Astrocyte of the cerebellum (primary cell): ENCODE results near the gene KY.

Experiments used
- DNase-seq: peaks from one replicate; pipeline ENCODE4 v3.0.0-alpha.2; 2011; ENCODE audit warnings: low read depth
- H3K4me3 ChIP-seq: 2 replicates; pipeline ENCODE4 v1.5.1; 2011; ENCODE audit warnings: mild to moderate bottlenecking, low read depth, low read length, moderate library complexity
- in situ Hi-C: cut with HindIII; loops from 2 replicates; pipeline ENCODE4 v1.10.0; 2017; ENCODE audit warnings: low sequenced_read_pairs
- TF ChIP-seq, protein P1 (sequence below): IDR thresholded peaks from 2 replicates; pipeline ENCODE4 v1.5.1; 2012; ENCODE audit warnings: low read length, low read depth, moderate library complexity, mild to moderate bottlenecking; ENCODE audit errors: missing control alignments

KY gene

DNA sequence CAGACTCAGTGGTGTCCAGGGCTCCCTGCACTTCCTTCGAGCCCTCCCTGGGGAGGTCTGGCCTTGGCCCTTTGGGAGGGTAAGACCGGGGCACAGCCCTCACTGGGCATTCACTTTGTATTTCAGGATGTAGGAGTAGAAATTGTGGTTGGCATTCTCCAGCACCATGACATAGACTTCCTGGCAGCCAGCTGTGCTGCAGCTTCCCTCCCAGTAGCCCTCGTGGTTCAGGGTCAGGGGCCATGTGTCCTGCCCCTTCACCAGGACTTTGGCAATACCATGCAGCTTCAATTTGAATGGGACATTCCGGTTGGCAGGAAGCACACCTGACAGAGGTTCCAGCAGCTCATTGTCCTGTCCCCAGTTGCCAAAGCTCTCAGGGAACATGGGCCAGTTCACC, 47.3 kb downstream of the KY start:
- in situ Hi-C loops = no loop called here
- no peak for DNase-seq
- TF ChIP-seq, protein P1, sequence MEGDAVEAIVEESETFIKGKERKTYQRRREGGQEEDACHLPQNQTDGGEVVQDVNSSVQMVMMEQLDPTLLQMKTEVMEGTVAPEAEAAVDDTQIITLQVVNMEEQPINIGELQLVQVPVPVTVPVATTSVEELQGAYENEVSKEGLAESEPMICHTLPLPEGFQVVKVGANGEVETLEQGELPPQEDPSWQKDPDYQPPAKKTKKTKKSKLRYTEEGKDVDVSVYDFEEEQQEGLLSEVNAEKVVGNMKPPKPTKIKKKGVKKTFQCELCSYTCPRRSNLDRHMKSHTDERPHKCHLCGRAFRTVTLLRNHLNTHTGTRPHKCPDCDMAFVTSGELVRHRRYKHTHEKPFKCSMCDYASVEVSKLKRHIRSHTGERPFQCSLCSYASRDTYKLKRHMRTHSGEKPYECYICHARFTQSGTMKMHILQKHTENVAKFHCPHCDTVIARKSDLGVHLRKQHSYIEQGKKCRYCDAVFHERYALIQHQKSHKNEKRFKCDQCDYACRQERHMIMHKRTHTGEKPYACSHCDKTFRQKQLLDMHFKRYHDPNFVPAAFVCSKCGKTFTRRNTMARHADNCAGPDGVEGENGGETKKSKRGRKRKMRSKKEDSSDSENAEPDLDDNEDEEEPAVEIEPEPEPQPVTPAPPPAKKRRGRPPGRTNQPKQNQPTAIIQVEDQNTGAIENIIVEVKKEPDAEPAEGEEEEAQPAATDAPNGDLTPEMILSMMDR = no peak
- no peak overlapping the region for H3K4me3 ChIP-seq

DNA sequence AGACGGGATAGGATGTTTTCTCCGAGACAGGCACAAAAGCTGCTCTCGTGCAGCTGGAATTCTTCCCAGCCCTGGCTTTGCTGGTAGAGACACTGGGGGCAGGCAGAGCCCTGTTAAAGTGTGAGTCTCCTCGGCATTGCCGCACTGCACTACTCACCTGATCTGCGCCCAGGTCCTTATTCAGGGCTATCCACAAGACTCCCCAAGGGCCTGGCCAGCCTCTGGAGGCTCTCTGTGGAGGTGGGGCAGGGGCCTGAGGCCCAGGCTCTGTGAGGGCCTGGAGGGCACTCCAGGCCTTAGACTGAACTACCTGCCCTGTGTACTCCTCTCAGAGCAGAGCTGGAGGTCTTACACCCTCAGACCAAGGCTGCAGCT, 48.4 kb downstream of the KY start:
- no peak overlapping the region for H3K4me3 ChIP-seq
- no peak for DNase-seq
- in situ Hi-C loops = no loop called here
- TF ChIP-seq, protein P1 = no peak

DNA sequence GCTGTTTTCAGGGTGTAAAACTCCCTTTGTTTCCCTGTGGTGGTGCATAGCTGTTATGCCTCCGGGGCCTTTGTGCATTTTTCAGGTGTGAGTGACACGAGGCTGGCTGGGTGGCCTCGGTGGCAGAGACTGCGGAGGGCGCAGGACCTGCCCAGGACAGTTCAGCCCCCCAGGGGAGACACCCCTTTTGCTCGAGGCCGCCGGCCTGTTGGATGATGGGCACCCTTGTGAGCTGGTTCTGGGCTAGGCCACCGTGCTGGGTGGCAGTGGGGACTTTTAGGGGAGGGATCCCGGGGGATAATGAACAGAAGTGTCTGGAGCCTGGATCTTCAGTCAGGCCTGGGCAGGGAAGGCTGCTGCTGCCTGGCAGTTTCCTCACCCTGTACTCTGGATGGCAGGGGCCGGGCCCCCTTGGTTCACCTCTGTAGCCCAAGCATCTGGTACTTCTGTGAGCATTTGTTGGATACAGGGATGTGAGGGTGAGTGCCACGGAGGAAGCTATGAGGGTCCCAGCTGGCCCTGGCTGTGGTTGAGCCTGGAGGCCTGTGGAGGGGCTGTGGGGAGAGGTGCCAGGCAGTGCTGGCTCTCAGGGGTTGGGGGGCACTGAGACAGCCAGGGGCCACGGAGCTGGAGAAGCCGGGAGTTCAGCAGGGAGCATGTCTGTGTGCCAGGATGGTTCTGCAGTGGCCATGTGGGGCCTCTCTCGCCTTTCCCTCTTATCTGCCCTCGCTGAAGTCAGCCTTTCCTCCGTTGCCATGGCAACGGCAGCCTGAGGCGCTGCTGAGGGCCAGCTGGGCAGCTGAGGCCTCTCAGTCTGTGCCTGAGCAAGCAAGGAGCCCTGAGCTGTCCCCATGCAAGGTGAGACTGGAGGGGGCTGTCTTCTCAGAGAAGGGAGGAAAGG, 49.0 kb downstream of the KY start:
- in situ Hi-C loops = no loop called here
- TF ChIP-seq, protein P1 = no peak
- DNase-seq = no peak
- no peak overlapping the region for H3K4me3 ChIP-seq

DNA sequence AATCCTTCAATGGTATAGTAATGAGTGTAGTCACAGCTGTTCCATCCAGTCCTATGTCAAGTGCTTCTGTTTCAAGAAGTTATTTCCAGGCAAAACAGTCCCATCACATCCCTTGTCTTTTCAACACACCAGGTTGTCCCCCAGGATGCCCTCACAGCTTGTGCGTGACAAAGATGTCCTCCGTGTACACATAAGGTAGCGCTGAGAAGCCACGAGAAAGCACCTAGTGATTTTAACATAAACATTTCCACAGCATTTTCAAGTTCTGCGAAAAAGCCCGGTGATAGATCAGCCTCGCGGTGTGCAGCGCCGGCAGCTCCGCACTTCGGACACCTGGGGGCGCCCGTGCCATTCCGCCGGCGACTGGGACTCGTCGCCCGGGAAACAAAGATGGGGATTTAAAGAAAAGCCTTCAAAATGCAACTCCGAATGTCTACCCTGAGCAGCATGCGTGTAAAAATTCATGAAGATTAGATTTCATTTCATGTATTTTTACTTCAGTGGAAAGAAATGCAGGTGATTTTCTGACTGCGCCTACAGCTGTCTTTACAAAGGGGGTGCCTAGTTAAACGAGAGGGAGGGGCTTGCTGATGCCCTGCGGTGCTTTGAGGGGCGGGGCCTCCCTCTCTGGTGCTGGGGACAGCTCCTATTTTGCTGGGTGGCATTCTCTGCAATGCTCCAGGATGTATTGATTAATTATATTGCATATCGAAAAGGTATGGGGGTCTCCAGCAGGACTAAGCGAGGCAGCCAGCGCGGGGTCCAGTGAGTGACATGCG, 49.9 kb downstream of the KY start:
- TF ChIP-seq, protein P1 = peak; percentile 97
- in situ Hi-C loops = no loop called here
- peak; percentile 42 for DNase-seq
- H3K4me3 ChIP-seq = peak overlapping the region; percentile 11

DNA sequence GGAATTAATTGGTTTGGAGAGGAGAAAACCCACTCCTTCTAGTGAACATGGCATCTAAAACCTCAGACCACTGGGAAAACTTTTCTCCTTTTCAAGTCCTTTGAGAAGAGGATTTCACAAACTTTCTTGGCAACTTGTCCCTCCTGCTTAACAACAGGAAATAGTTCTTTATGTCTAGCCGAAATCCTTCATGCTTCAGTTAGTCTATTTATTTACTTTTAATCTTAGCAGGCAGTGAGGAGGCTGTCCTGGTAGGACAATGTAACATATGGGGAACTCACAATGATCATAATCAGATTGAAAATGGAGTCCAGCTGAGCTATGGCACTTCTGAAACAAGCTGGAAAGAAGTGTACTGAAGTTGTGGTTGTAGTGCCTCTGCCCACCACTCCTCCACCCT, 50.6 kb downstream of the KY start:
- DNase-seq = peak; percentile 60
- no peak overlapping the region for H3K4me3 ChIP-seq
- in situ Hi-C loops = no loop called here
- TF ChIP-seq, protein P1 = no peak

DNA sequence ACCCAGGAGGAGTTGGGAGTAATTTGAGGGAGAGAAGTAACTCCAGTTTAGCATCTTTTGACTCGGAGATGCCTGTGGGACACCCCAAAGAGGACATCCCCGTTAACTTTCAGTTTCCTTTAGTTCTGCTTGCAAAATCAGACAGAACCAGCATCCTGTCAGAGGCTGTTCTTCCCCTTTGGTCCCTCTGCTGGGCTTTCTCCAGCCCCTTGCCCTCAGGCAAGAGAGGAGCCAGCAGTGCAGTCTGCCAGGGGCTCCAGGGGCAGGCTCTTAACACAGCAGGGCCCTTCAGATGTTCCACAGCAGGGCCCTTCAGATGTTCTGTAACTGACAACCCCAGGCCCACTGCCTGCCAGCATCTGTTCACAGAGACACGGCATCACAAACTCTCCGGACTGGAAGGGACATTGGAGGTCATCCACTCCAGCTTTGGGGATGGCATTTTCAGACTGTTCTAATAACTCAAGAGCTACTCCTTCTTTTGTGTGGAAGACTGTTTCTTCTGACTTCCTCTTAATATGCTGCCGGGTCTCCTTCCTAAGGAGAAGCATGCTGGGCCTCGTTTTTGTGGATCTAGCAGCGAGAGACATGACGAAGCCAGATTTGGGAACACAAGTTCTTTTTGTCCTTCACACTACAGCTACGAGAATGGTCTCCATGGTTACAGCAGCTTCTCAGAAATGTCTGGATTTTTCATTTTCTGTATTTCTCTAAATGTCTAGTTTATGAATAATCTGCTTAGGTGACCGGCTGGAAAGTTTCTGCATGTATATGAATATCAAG, 51.9 kb downstream of the KY start:
- no peak overlapping the region for H3K4me3 ChIP-seq
- DNase-seq = no peak
- in situ Hi-C loops = no loop called here
- TF ChIP-seq, protein P1 = no peak
